Esophagus squamous epithelium (tissue), 5 donors: ENCODE results near the gene RNF207. TPM values are rescaled to one million over a fixed set of nuclear protein-coding genes. Genes with fewer than 3 reads are reported as not detected.
A peak's percentile ranks its signal among the peaks of the same experiment; 100 is the strongest.

Source experiments
- DNase-seq: peaks from one replicate; lab custom pipeline; 2025; lab: John Stamatoyannopoulos, UW
- H3K27ac ChIP-seq, 4 donors: fragments of 200-600 bp; sonication (generic); one replicate each; pipeline ENCODE4 v1.5.1; 2016 to 2019; ENCODE audit warnings: mild to moderate bottlenecking in 1 of 4
- H3K27me3 ChIP-seq, 4 donors: fragments of 200-600 bp; sonication (generic); 1 replicate in 3 of 4; 2 replicates in 1 of 4; pipeline versions ENCODE4 v1.5.1 to v1.6.0; 2017 to 2021; ENCODE audit warnings: antibody characterized with exemption in 1 of 4
- H3K36me3 ChIP-seq, 3 donors: fragments of 200-600 bp; sonication (generic); one replicate each; pipeline ENCODE4 v1.5.1; 2016 to 2019
- H3K4me1 ChIP-seq, 3 donors: fragments of 200-600 bp; sonication (generic); one replicate each; pipeline ENCODE4 v1.5.1; 2017 to 2019
- H3K4me3 ChIP-seq, 4 donors: fragments of 200-600 bp; sonication (generic); 1 replicate in 3 of 4; 2 replicates in 1 of 4; pipeline ENCODE4 v1.5.1; 2016 to 2019; ENCODE audit warnings: mild to moderate bottlenecking in 2 of 4, moderate library complexity in 1 of 4
- H3K9me3 ChIP-seq, 3 donors: fragments of 200-600 bp; sonication (generic); one replicate each; pipeline ENCODE4 v1.5.1; 2016 to 2019
- POLR2A ChIP-seq, 4 donors: fragments of 450-650 bp; IDR thresholded peaks; one replicate each; pipeline ENCODE4 v1.6.1; 2017; ENCODE audit warnings: antibody characterized with exemption in 4 of 4, mild to moderate bottlenecking in 4 of 4, moderate library complexity in 3 of 4
- WGBS, 2 donors: methylation state at CpG; one replicate each; pipeline ENCODE4 v1.1.5; 2018; 5-methylcytosine and 5-hydroxymethylcytosine counted together
- intact Hi-C: fragments of 100-400 bp; cut with DNase I; formaldehyde crosslinking; loops from one replicate; pipeline ENCODE4 v1.15.0; 2022
- total RNA-seq, 4 donors: library from RNA; depleted of rRNA; stranded (reverse); fragments of >200 nt; gene quantifications; one replicate each; pipeline ENCODE4 v1.1.0, GENCODE V29; 2016
- TF ChIP-seq, protein P1 (sequence below), 6 experiments: fragments of 450-650 bp in 4 of 6; fragments of 200-600 bp in 2 of 6; sonication (generic) in 2 of 6; IDR thresholded peaks; one replicate each; pipeline ENCODE4 v1.5.1; 2016 to 2019; ENCODE audit warnings: antibody characterized with exemption in 6 of 6, mild to moderate bottlenecking in 4 of 6, moderate library complexity in 4 of 6
- donor health status: DM: yes; HTN: yes; CAD: no.

RNF207 gene
- total RNA-seq, 4 donors from 2014 or later, result 6.6 to 43.3 (median 23.3) TPM

DNA sequence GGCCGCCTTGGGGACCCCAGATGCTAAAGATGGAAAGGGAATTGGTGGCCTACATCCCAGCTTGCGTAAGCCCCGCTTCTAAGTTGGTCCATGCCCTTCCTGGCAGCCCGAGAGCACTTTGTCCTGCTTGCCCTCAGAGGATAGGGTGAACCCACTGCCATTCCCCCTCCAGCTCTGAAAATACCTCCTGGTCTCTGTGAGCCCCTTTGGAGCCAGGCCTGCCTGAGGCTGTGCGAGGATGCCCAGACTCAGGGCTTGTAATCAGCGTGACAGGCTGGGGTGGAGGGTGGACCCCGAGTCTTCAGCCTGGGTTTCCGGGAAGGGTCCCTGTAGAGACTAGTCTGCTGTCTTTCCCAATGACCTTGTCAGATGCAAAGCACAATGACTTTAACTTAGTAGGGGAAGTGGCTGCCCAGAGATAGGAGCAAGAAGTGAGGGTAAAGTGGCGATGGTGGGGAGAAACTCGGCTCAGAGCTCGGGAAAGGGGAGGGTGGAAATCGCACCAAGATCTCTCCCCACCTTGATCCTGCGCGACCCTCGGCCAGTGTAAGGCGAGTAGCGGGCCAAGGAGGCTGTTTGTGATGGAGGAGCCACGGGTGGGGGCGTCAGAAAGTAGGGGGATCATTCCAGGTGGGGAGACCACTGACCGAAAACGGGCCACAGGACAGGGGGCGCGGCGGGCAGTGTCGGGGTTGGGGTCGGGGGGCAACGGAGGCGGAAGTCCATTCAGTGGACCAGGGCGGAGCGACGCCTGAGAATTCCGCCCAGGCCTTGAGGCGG lies 35.4 kb downstream of the RNF207 start:
- no peak overlapping the region for H3K4me3 ChIP-seq
- peaks cover 25 to 80% (median 46%) of the 10 kb centered on the region in 4 donors for H3K27me3 ChIP-seq
- no peaks in the 10 kb centered on the region for H3K36me3 ChIP-seq
- 27 to 38% methylated on average over 23 to 24 of the region's 33 CpGs for WGBS, 2 donors
- DNase-seq, result no peak
- TF ChIP-seq POLR2A (IDR thresholded peaks at IDR 0.05), result no peak
- TF ChIP-seq, protein P1, sequence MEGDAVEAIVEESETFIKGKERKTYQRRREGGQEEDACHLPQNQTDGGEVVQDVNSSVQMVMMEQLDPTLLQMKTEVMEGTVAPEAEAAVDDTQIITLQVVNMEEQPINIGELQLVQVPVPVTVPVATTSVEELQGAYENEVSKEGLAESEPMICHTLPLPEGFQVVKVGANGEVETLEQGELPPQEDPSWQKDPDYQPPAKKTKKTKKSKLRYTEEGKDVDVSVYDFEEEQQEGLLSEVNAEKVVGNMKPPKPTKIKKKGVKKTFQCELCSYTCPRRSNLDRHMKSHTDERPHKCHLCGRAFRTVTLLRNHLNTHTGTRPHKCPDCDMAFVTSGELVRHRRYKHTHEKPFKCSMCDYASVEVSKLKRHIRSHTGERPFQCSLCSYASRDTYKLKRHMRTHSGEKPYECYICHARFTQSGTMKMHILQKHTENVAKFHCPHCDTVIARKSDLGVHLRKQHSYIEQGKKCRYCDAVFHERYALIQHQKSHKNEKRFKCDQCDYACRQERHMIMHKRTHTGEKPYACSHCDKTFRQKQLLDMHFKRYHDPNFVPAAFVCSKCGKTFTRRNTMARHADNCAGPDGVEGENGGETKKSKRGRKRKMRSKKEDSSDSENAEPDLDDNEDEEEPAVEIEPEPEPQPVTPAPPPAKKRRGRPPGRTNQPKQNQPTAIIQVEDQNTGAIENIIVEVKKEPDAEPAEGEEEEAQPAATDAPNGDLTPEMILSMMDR (IDR thresholded peaks at IDR 0.05), result no peak
- no peaks in the 10 kb centered on the region for H3K9me3 ChIP-seq
- intact Hi-C loops, result loop anchor here (10.0 kb wide), 1 partner anchor 196 kb away; the partner anchor contains the start of gene KCNAB2
- H3K4me1 ChIP-seq, result peaks cover 16 to 39% (median 29%) of the 10 kb centered on the region in 3 donors
- no peak overlapping the region for H3K27ac ChIP-seq

DNA sequence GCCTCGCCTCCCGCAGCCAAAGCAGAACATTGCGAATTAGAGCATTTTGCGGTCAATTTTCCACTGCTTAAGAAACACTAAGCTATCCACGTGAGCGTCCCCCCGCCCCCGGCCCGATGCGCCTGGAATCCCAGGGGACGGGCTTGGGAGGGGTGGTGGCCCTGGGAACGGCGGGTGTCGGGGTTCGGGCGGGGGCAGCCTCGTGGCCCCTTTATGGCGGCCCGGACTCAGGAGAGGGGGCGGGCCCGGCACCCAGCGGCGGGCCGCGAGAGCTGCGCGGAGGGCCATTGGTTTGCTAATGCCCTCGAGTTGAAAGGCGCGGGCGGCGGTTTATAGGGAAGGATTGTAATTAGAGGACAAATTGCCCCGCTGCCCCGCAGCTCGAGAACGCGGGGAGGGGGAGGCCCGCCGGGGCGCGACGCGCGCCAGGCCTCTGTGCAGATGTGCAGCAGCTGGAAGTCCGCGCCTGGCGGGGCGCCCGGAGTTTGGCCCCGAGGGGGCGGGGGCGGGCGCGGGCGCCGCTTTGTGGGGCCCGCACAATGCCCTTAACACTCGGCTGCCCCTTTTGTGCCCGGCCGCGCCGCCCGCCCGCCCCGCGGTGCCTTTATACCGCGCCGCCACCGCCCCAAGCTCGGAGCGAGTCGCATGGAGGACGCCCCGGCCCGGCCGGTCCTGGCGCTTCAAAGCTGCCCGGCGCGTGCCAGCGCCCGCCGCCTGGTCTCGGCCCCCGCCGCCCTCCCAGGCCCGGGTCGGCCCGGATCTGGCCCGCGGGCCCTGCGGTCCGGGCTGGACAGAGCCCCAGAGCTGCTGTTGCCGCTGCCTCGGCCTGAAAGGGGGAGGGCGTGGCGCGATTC lies 36.2 kb downstream of the RNF207 start:
- Histone ChIP-seq H3K4me1 (peaks cover 25 to 45% (median 29%) of the 10 kb centered on the region in 3 donors), H3K27ac (no peak overlapping the region), H3K4me3 (peak overlapping the region in 3 of 4 donors; percentile 6 to 53 (median 27)), H3K27me3 (peaks cover 25 to 89% (median 48%) of the 10 kb centered on the region in 4 donors), H3K36me3 (no peaks in the 10 kb centered on the region), H3K9me3 (no peaks in the 10 kb centered on the region)
- intact Hi-C loops, result loop anchor here (10.0 kb wide), 1 partner anchor 197 kb away; the partner anchor contains the start of gene KCNAB2
- no peak for TF ChIP-seq POLR2A (IDR thresholded peaks at IDR 0.05)
- TF ChIP-seq, protein P1 (IDR thresholded peaks at IDR 0.05), result no peak
- 3 to 6% methylated on average over 14 to 31 of the region's 99 CpGs for WGBS, 2 donors
- DNase-seq, result no peak

DNA sequence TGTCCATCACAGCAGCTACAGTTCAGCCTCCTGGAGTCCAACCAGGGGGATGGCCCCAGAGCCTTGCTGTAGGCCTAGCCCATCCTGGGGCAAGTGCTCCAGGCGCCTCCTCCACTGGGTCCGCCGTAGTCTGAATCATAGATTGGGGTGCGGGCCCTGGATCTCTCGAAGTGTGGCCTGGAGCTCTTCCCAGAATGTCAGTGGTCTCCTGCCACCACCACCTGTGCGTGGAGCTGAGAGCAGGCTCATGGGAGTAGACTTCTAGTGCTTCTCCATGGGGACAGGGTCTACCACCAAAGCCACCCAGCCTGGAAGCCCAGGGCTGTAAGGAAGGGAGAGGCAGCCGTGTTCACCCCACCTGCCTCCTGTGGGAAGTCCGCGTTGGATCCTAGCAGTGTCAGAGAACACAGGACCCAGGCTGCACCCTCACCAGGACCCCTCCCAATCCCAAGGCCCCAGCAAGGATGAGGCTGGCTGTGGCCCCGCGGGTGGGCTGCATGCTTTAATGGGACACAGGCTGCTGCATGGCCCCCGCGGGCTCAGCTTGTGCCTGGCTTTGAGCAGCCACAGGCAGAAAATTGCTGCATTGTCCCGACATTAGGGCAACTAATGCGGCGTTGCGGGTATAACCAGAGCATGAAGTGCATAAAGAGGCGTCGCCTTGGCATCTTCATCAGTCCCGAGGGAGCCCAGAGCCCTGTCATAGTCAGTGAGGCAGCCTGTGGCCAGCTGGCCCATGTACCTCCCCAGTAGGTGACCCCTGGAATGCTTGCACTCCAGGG lies 37.3 kb downstream of the RNF207 start:
- 11% methylated on average over 3 of the region's 20 CpGs; no CpG with 5 or more reads in 1 of the 2 donors for WGBS, 2 donors
- peaks cover 25 to 100% (median 48%) of the 10 kb centered on the region in 4 donors for H3K27me3 ChIP-seq
- no peaks in the 10 kb centered on the region for H3K36me3 ChIP-seq
- no peaks in the 10 kb centered on the region for H3K9me3 ChIP-seq
- H3K27ac ChIP-seq, result no peak overlapping the region
- no peak overlapping the region for H3K4me3 ChIP-seq
- intact Hi-C loops, result loop anchor here (10.0 kb wide), 1 partner anchor 198 kb away; the partner anchor contains the start of gene KCNAB2
- no peak for DNase-seq
- no peak for TF ChIP-seq POLR2A (IDR thresholded peaks at IDR 0.05)
- TF ChIP-seq, protein P1 (IDR thresholded peaks at IDR 0.05), result no peak
- H3K4me1 ChIP-seq, result peaks cover 25 to 46% (median 29%) of the 10 kb centered on the region in 3 donors

DNA sequence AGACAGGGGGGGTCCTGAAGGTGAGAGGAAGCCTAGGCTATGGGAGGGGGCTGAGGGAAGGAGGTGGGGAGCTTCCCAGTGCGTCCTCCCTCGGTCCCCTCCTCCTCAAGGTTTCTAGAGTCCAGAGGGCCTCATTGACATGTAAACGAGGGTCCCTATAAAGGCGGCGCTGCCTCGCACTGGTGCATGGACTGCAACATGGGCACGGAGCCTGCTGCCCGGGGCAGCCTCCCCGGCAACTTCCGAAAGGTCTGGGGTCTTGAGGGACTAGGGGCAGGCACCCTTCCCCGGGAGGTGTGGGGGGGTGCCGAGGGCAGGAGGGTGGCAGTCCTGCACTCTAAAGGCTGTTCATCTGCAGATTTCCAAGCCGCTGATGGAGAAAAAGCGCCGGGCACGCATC lies 38.1 kb downstream of the RNF207 start, which contains the start of gene HES3:
HES3 (plus strand) TSS at position 187 of the 400 bp plus-strand sequence; CDS start at position 374, 187 bp downstream.
- no peak within 1 kb of the TSS for H3K27ac ChIP-seq
- intact Hi-C loops, result loop anchor here (10.0 kb wide), 1 partner anchor 199 kb away; the partner anchor contains the start of gene KCNAB2
- H3K27me3 ChIP-seq, result peaks cover 25 to 100% (median 51%) of the 10 kb centered on the region in 4 donors
- H3K9me3 ChIP-seq, result no peaks in the 10 kb centered on the region
- TF ChIP-seq, protein P1 (IDR thresholded peaks at IDR 0.05), result no peak
- TF ChIP-seq POLR2A (IDR thresholded peaks at IDR 0.05), result no peak
- DNase-seq, result no peak
- H3K36me3 ChIP-seq, result no peaks in the 10 kb centered on the region
- no peak within 1 kb of the TSS for H3K4me3 ChIP-seq
- 1 to 9% methylated on average over 6 to 9 of the region's 16 CpGs for WGBS, 2 donors
- H3K4me1 ChIP-seq, result peaks cover 27 to 51% (median 30%) of the 10 kb centered on the region in 3 donors
